ENCODE data around the gene MRTFA.

DNA sequence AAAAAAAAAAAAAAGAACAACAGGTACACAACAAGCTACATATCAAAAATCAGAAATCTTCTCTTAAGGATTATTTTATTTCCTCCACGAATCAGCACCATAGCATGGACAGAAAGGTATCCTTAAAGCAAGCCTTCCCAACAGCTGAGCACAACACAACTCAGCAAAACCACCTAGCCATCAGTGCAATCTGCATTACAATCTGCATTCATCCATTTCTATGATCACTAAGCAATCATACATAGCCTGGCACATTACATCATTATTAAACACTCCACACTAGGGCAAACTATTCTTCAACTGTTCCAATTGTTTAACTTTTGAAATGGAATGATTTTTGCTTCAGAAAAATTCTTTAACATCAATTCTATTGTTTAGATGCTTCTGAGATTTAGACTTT lies 29.0 kb downstream of the MRTFA start:
- TF ChIP-seq POLR2A (IDR thresholded peaks at IDR 0.05): no peak
- TF ChIP-seq, protein P1, sequence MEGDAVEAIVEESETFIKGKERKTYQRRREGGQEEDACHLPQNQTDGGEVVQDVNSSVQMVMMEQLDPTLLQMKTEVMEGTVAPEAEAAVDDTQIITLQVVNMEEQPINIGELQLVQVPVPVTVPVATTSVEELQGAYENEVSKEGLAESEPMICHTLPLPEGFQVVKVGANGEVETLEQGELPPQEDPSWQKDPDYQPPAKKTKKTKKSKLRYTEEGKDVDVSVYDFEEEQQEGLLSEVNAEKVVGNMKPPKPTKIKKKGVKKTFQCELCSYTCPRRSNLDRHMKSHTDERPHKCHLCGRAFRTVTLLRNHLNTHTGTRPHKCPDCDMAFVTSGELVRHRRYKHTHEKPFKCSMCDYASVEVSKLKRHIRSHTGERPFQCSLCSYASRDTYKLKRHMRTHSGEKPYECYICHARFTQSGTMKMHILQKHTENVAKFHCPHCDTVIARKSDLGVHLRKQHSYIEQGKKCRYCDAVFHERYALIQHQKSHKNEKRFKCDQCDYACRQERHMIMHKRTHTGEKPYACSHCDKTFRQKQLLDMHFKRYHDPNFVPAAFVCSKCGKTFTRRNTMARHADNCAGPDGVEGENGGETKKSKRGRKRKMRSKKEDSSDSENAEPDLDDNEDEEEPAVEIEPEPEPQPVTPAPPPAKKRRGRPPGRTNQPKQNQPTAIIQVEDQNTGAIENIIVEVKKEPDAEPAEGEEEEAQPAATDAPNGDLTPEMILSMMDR (IDR thresholded peaks at IDR 0.05): no peak
